HepG2 (cell line): ENCODE measurements around the gene PKP4. TPM values are rescaled to one million over a fixed set of nuclear protein-coding genes. Genes with fewer than 3 reads are reported as not detected.

Source experiments
- ATAC-seq: fragments of 200-7000 bp; cut with Tn5 transposase; 3 replicates; pipeline ENCODE4 v1.9.1; 2020; ENCODE audit warnings: mild to moderate bottlenecking, moderate library complexity
- BruUV-seq: library from RNA; stranded (reverse); fragments of 400-500 nt; replicated peaks from 2 replicates; lab custom pipeline; 2021; lab: Mats Ljungman, UMichigan
- CTCF ChIA-PET: fragments of 300-600 bp; formaldehyde crosslinking; extraction: SDS; loops from one replicate; lab custom pipeline; 2021; ENCODE audit warnings: low total read pairs, inconsistent platforms, low intra/inter-chr PET ratio; lab: Yijun Ruan, JAX
- POLR2A ChIA-PET: fragments of 350-600 bp; sonication (Branson Sonifier 250); formaldehyde crosslinking; loops from one replicate; lab custom pipeline; 2020; ENCODE audit warnings: antibody characterized with exemption, inconsistent platforms; lab: Yijun Ruan, JAX
- DNase-seq: peaks from one replicate; pipeline ENCODE4 v3.0.0-alpha.2; 2015; ENCODE audit warnings: low spot score
- FAIRE-seq: peaks from 3 replicates; lab custom pipeline; 2011; peaks lifted over from hg19 to GRCh38; lab: Jason Lieb, UNC
- H2AFZ ChIP-seq: one replicate; pipeline ENCODE4 v1.6.1; 2011; ENCODE audit warnings: low read length, inconsistent platforms
- H3K27ac ChIP-seq: fragments of 300-600 bp; 3 replicates; pipeline ENCODE4 v1.8.0; 2011; ENCODE audit warnings: mixed run types, mild to moderate bottlenecking, mixed read lengths, low read length, inconsistent platforms; ENCODE audit not compliant: insufficient read depth; ENCODE audit errors: extremely low read length
- H3K27me3 ChIP-seq, 2 experiments: fragments of 200-600 bp in 1 of 2; 2 replicates in 1 of 2; 3 replicates in 1 of 2; pipeline versions ENCODE4 v1.6.0 to v1.8.0; 2011; ENCODE audit warnings: low read length in 2 of 2, mild to moderate bottlenecking in 2 of 2, moderate library complexity in 2 of 2, inconsistent platforms in 1 of 2; ENCODE audit not compliant: insufficient read depth in 2 of 2, control insufficient read depth in 1 of 2
- H3K36me3 ChIP-seq, 2 experiments: fragments of 200-600 bp in 1 of 2; replicated peaks in 1 of 2; 2 replicates in 1 of 2; 3 replicates in 1 of 2; pipeline versions ENCODE4 v1.5.1 to v1.8.0; 2011; ENCODE audit warnings: low read length in 2 of 2, inconsistent platforms in 1 of 2; ENCODE audit not compliant: insufficient read depth in 2 of 2, control insufficient read depth in 1 of 2
- H3K4me1 ChIP-seq: 2 replicates; pipeline ENCODE4 v1.5.1; 2012; ENCODE audit warnings: low read length, inconsistent platforms; ENCODE audit not compliant: insufficient read depth
- H3K4me2 ChIP-seq: 2 replicates; pipeline ENCODE4 v1.6.0; 2011; ENCODE audit warnings: low read depth, low read length, inconsistent platforms
- H3K4me3 ChIP-seq, 3 experiments: fragments of 200-600 bp in 1 of 3; sonication (generic), shearing (Covaris generic) in 1 of 3; replicated peaks in 1 of 3; 2 replicates each; pipeline ENCODE4 v1.5.1; 2011 to 2016; ENCODE audit warnings: low read length in 3 of 3, inconsistent platforms in 2 of 3, low read depth in 2 of 3, mild to moderate bottlenecking in 2 of 3, control low read depth in 1 of 3, mixed read lengths in 1 of 3; ENCODE audit not compliant: insufficient read depth in 1 of 3
- H3K79me2 ChIP-seq: one replicate; pipeline ENCODE4 v1.6.1; 2011; ENCODE audit warnings: low read length, inconsistent platforms; ENCODE audit not compliant: insufficient read depth
- H3K9ac ChIP-seq: 2 replicates; pipeline ENCODE4 v1.6.0; 2011; ENCODE audit warnings: mild to moderate bottlenecking, low read depth, low read length, inconsistent platforms; ENCODE audit not compliant: insufficient read depth
- H3K9me3 ChIP-seq: 2 replicates; pipeline ENCODE4 v1.5.1; 2012; ENCODE audit warnings: mild to moderate bottlenecking, low read length
- H4K20me1 ChIP-seq: 2 replicates; pipeline ENCODE4 v1.6.0; 2011; ENCODE audit warnings: inconsistent platforms, mild to moderate bottlenecking, low read length, moderate library complexity; ENCODE audit not compliant: insufficient read depth
- ARID3A ChIP-seq: IDR thresholded peaks from 2 replicates; pipeline ENCODE4 v1.6.1; 2012; ENCODE audit warnings: low read depth, low read length, improper control_type of control experiment
- FOXK1 ChIP-seq: sonication (generic); formaldehyde crosslinking; IDR thresholded peaks from 2 replicates; pipeline ENCODE4 v1.4.0; 2020; ENCODE audit warnings: low read depth, missing genetic modification reagents, borderline replicate concordance
- HOXA5 ChIP-seq: sonication (generic); formaldehyde crosslinking; IDR thresholded peaks from 2 replicates; pipeline ENCODE4 v1.4.0; 2020; ENCODE audit warnings: missing genetic modification reagents
- MYPOP ChIP-seq: sonication (generic); formaldehyde crosslinking; IDR thresholded peaks from 2 replicates; pipeline ENCODE4 v1.8.1; 2023; ENCODE audit warnings: mild to moderate bottlenecking, moderate library complexity, missing genetic modification reagents
- U2AF2 ChIP-seq: fragments of 200-400 bp; formaldehyde crosslinking; IDR thresholded peaks from 2 replicates; pipeline ENCODE4 v1.6.1; 2017; ENCODE audit warnings: low read depth, mild to moderate bottlenecking, low read length
- ZNF362 ChIP-seq: sonication (generic); formaldehyde crosslinking; IDR thresholded peaks from 2 replicates; pipeline ENCODE4 v1.4.0; 2020; ENCODE audit warnings: missing genetic modification reagents, mild to moderate bottlenecking, borderline replicate concordance
- ZNF687 ChIP-seq: sonication (generic); formaldehyde crosslinking; IDR thresholded peaks from 2 replicates; pipeline ENCODE4 v1.5.1; 2020; ENCODE audit warnings: mild to moderate bottlenecking, missing genetic modification reagents, moderate library complexity
- WGBS: methylation state at CpG from one replicate; pipeline ENCODE4 v1.1.6; 2017; ENCODE audit warnings: low lambda C conversion rate; 5-methylcytosine and 5-hydroxymethylcytosine counted together
- in situ Hi-C: cut with HindIII; loops from 2 replicates; pipeline ENCODE4 v1.10.0; 2017; ENCODE audit warnings: low pct_unique_long_range_greater_than_20kb; ENCODE audit not compliant: extremely low pct_ligation_motif_present
- intact Hi-C: fragments of 100-400 bp; cut with micrococcal nuclease; formaldehyde crosslinking; loops from one replicate; pipeline ENCODE4 v1.10.0; 2022; ENCODE audit not compliant: unreplicated experiment
- polyA plus RNA-seq, 8 experiments: library from polyadenylated mRNA; depleted of rRNA in 3 of 8; stranded (reverse) in 7 of 8; unstranded in 1 of 8; fragments of >200 nt; fragmentation: Illumina TruSeq in 4 of 8; extraction: Trizol in 4 of 8; gene quantifications; 2 replicates each; pipeline versions ENCODE4 v1.2.1 to v1.2.3, GENCODE V29; 2011 to 2016; ENCODE audit warnings: low read depth in 4 of 8, missing spikeins in 1 of 8, mixed read lengths in 1 of 8; ENCODE audit not compliant: insufficient read depth in 1 of 8
- total RNA-seq, 5 experiments: library from RNA; depleted of rRNA; stranded (reverse); fragments of >200 nt; fragmentation: Illumina TruSeq; extraction: Trizol; gene quantifications; 2 replicates each; pipeline ENCODE4 v1.2.3, GENCODE V29; 2016; ENCODE audit warnings: low read depth in 1 of 5

Gene PKP4
- total and polyA plus RNA-seq, 2 of the 13 experiments (the other 11 are each of a cell fraction or from before 2014, with no cell fraction given) = 80.9 to 90.5 TPM

- no peak for TF ChIP-seq U2AF2
- TF ChIP-seq HOXA5 (CRISPR knock-in tag) = no peak
- TF ChIP-seq MYPOP (CRISPR knock-in tag) = no peak
- no peak for TF ChIP-seq FOXK1 (CRISPR knock-in tag)
- no peak for TF ChIP-seq ARID3A
Observed at GRCh38 chr2:158509928-158510797, 53.4 kb downstream of the PKP4 start (continued).

- Histone ChIP-seq H3K4me3 (no peak overlapping the region), H3K4me1 (peaks cover 34% of the 10 kb centered on the region), H3K9ac (no peak overlapping the region), H4K20me1 (peaks cover 11% of the 10 kb centered on the region), H3K27me3 (no peaks in the 10 kb centered on the region)
- BruUV-seq = no TSS peak
- DNase-seq = no peak
- WGBS = 93% methylated on average over 8 of the region's 8 CpGs
- no peak for TF ChIP-seq ZNF362 (CRISPR knock-in tag)
- 0 out of 2 replicates have a peak, but pooled peaks have one; percentile 17 for TF ChIP-seq ZNF687
- TF ChIP-seq, all 625 proteins: peak for 1
- Histone ChIP-seq H3K27ac (no peak overlapping the region), H3K4me2 (no peak overlapping the region), H3K79me2 (peaks cover 88% of the 10 kb centered on the region), H3K9me3 (no peaks in the 10 kb centered on the region), H2AFZ (no peak overlapping the region), H3K36me3 (peaks cover 6 to 12% of the 10 kb centered on the region in 2 experiments; a peak in 4 of 5 replicates)
- ChIA-PET CTCF (no interaction called here), POLR2A (interaction anchor here (0.7 kb wide), 1 partner anchor 53 kb away, joined by 3 read pairs; no protein-coding TSS in a partner anchor)
- intact Hi-C loops (no loop called here), in situ Hi-C loops (no loop called here)
- FAIRE-seq = no peak
- ATAC-seq = no peak; the same call in 2 of the 3 replicates
Observed at GRCh38 chr2:158510887-158511286, 54.1 kb downstream of the PKP4 start.
